ENCODE results near the gene LOXHD1.

- TF ChIP-seq GATA3 (IDR thresholded peaks at IDR 0.05; ENCODE audit: low read depth, low read length) (no peak), GATA2 (IDR thresholded peaks at IDR 0.05; ENCODE audit: low read depth, low read length) (no peak)
Observed at GRCh38 chr18:46627136-46627535, 29.9 kb downstream of the LOXHD1 start.

Measured in SH-SY5Y (cell line).